ENCODE data around the gene HCN2. TPM values are rescaled to one million over a fixed set of nuclear protein-coding genes. Genes with fewer than 3 reads are reported as not detected.

Gene HCN2
- total and polyA plus RNA-seq, 9 of the 15 experiments (the other 6 are each of a cell fraction or from before 2014, with no cell fraction given) = 0.29 to 4.2 (median 0.82) TPM; not detected in 2

DNA sequence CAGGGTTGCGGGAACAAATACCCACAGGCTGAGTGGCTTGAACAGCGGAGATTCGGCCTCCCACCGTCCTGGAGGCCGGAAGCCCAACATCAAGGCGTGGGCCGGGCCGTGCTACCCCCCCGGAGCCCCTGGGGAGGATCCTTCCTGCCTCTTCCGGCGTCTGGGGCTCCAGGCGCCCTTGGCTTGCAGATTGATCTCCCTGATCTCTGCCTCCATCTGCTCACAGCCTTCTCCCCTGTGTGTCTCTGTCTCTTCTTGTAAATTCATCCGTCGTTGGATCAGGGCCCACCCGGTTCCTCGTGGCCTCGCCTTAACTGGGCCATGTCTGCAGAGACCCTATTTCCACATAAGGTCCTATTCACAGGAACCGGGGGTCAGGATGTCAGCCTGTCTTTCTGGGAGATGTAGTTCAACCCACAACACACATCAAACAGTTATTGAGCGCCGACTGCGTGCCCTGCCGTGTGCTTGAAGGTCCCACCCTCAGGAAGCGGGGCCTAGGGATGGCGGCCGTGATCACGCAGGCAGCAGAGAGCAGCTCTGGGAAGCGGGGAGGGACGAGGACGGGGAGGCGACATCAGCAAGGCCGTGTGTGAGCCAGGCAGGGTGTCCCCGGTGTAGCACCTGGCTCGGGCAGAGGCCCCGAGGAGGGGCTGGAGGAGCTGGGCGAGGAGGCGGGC lies 21.3 kb downstream of the HCN2 start (continued):
- TF ChIP-seq, protein P1, sequence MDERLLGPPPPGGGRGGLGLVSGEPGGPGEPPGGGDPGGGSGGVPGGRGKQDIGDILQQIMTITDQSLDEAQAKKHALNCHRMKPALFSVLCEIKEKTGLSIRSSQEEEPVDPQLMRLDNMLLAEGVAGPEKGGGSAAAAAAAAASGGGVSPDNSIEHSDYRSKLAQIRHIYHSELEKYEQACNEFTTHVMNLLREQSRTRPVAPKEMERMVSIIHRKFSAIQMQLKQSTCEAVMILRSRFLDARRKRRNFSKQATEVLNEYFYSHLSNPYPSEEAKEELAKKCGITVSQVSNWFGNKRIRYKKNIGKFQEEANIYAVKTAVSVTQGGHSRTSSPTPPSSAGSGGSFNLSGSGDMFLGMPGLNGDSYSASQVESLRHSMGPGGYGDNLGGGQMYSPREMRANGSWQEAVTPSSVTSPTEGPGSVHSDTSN (CRISPR knock-in tag; IDR thresholded peaks at IDR 0.05; ENCODE audit: low read depth) = no peak
- TF ChIP-seq, protein P1 (tag; conservative IDR thresholded peaks at IDR 0.05; ENCODE audit: low read depth) = no peak
- TF ChIP-seq, protein P2, sequence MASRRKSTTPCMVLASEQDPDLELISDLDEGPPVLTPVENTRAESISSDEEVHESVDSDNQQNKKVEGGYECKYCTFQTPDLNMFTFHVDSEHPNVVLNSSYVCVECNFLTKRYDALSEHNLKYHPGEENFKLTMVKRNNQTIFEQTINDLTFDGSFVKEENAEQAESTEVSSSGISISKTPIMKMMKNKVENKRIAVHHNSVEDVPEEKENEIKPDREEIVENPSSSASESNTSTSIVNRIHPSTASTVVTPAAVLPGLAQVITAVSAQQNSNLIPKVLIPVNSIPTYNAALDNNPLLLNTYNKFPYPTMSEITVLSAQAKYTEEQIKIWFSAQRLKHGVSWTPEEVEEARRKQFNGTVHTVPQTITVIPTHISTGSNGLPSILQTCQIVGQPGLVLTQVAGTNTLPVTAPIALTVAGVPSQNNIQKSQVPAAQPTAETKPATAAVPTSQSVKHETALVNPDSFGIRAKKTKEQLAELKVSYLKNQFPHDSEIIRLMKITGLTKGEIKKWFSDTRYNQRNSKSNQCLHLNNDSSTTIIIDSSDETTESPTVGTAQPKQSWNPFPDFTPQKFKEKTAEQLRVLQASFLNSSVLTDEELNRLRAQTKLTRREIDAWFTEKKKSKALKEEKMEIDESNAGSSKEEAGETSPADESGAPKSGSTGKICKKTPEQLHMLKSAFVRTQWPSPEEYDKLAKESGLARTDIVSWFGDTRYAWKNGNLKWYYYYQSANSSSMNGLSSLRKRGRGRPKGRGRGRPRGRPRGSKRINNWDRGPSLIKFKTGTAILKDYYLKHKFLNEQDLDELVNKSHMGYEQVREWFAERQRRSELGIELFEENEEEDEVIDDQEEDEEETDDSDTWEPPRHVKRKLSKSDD (conservative IDR thresholded peaks at IDR 0.05; ENCODE audit: low read length) = no peak
- TF ChIP-seq ATF1 (CRISPR knock-in tag; IDR thresholded peaks at IDR 0.05) (no peak), ATF1 (tag; IDR thresholded peaks at IDR 0.05) (0 out of 2 replicates have a peak, but pooled peaks have one; percentile 17), DEAF1 (CRISPR knock-in tag; IDR thresholded peaks at IDR 0.05) (no peak), NR1H2 (CRISPR knock-in tag; IDR thresholded peaks at IDR 0.05) (no peak), NR2C2 (CRISPR knock-in tag; IDR thresholded peaks at IDR 0.05) (no peak), NR2C2 (tag; IDR thresholded peaks at IDR 0.05) (peak; percentile 78), ZNF583 (CRISPR knock-in tag; IDR thresholded peaks at IDR 0.05) (no peak), SMAD4 (CRISPR knock-in tag; conservative IDR thresholded peaks at IDR 0.05) (peak; percentile 87), JUND (IDR thresholded peaks at IDR 0.05; ENCODE audit: borderline replicate concordance, low read depth, low read length) (peak; percentile 32; the same call in 1 of the 2 replicates), JUND (tag; IDR thresholded peaks at IDR 0.05; ENCODE audit: borderline replicate concordance, low read depth, low read length) (peak; percentile 13; the same call in 1 of the 3 replicates), KDM2B (CRISPR knock-in tag; IDR thresholded peaks at IDR 0.05) (no peak)
- TF ChIP-seq, protein P3, sequence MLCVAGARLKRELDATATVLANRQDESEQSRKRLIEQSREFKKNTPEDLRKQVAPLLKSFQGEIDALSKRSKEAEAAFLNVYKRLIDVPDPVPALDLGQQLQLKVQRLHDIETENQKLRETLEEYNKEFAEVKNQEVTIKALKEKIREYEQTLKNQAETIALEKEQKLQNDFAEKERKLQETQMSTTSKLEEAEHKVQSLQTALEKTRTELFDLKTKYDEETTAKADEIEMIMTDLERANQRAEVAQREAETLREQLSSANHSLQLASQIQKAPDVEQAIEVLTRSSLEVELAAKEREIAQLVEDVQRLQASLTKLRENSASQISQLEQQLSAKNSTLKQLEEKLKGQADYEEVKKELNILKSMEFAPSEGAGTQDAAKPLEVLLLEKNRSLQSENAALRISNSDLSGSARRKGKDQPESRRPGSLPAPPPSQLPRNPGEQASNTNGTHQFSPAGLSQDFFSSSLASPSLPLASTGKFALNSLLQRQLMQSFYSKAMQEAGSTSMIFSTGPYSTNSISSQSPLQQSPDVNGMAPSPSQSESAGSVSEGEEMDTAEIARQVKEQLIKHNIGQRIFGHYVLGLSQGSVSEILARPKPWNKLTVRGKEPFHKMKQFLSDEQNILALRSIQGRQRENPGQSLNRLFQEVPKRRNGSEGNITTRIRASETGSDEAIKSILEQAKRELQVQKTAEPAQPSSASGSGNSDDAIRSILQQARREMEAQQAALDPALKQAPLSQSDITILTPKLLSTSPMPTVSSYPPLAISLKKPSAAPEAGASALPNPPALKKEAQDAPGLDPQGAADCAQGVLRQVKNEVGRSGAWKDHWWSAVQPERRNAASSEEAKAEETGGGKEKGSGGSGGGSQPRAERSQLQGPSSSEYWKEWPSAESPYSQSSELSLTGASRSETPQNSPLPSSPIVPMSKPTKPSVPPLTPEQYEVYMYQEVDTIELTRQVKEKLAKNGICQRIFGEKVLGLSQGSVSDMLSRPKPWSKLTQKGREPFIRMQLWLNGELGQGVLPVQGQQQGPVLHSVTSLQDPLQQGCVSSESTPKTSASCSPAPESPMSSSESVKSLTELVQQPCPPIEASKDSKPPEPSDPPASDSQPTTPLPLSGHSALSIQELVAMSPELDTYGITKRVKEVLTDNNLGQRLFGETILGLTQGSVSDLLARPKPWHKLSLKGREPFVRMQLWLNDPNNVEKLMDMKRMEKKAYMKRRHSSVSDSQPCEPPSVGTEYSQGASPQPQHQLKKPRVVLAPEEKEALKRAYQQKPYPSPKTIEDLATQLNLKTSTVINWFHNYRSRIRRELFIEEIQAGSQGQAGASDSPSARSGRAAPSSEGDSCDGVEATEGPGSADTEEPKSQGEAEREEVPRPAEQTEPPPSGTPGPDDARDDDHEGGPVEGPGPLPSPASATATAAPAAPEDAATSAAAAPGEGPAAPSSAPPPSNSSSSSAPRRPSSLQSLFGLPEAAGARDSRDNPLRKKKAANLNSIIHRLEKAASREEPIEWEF (CRISPR knock-in tag; IDR thresholded peaks at IDR 0.05) = no peak
